DND-41 (cell line): ENCODE results near the gene UGT1A8.

ENCODE experiments used
- ATAC-seq: fragments of 200-7000 bp; cut with Tn5 transposase; 3 replicates; pipeline ENCODE4 v1.9.1; 2021; ENCODE audit warnings: low read depth; ENCODE audit not compliant: insufficient read depth
- DNase-seq: peaks from one replicate; pipeline ENCODE4 v3.0.0-alpha.2; 2020
- H2AFZ ChIP-seq: 2 replicates; pipeline ENCODE4 v1.6.0; 2012; ENCODE audit warnings: low read depth, low read length
- H3K27ac ChIP-seq: 2 replicates; pipeline ENCODE4 v1.5.1; 2012; ENCODE audit warnings: low read length, inconsistent platforms
- H3K27me3 ChIP-seq: fragments of 200-600 bp; sonication (generic); 2 replicates; pipeline ENCODE4 v1.6.0; 2012; ENCODE audit warnings: low read length, mild to moderate bottlenecking, inconsistent platforms; ENCODE audit not compliant: insufficient read depth, poor library complexity
- H3K36me3 ChIP-seq: 2 replicates; pipeline ENCODE4 v1.5.1; 2012; ENCODE audit warnings: low read length, inconsistent platforms; ENCODE audit not compliant: insufficient read depth
- H3K4me1 ChIP-seq: 2 replicates; pipeline ENCODE4 v1.5.1; 2012; ENCODE audit warnings: mild to moderate bottlenecking, low read length; ENCODE audit not compliant: insufficient read depth
- H3K4me2 ChIP-seq: 2 replicates; pipeline ENCODE4 v1.6.0; 2012; ENCODE audit warnings: mild to moderate bottlenecking, moderate library complexity, low read length, inconsistent platforms; ENCODE audit not compliant: insufficient read depth
- H3K4me3 ChIP-seq, 2 experiments: fragments of 200-600 bp in 1 of 2; shearing (Covaris generic) in 1 of 2; 2 replicates each; pipeline ENCODE4 v1.5.1; 2012 to 2016; ENCODE audit warnings: inconsistent platforms in 2 of 2, low read length in 2 of 2, mild to moderate bottlenecking in 2 of 2, low read depth in 1 of 2, moderate library complexity in 1 of 2
- H3K79me2 ChIP-seq: 2 replicates; pipeline ENCODE4 v1.6.0; 2012; ENCODE audit warnings: low read length, inconsistent platforms; ENCODE audit not compliant: insufficient read depth
- H3K9ac ChIP-seq: 2 replicates; pipeline ENCODE4 v1.6.0; 2012; ENCODE audit warnings: low read depth, mild to moderate bottlenecking, inconsistent platforms, low read length, moderate library complexity
- H3K9me3 ChIP-seq: 2 replicates; pipeline ENCODE4 v1.5.1; 2012; ENCODE audit warnings: low read length, moderate library complexity, mild to moderate bottlenecking, inconsistent platforms; ENCODE audit not compliant: insufficient read depth, severe bottlenecking
- H4K20me1 ChIP-seq: 2 replicates; pipeline ENCODE4 v1.6.0; 2012; ENCODE audit warnings: low read length; ENCODE audit not compliant: insufficient read depth
- EZH2 ChIP-seq: IDR thresholded peaks from 3 replicates; pipeline ENCODE4 v1.6.1; 2012; ENCODE audit warnings: borderline replicate concordance, low read depth, mild to moderate bottlenecking, moderate library complexity, low read length, inconsistent platforms; ENCODE audit not compliant: severe bottlenecking
- TF ChIP-seq, protein P1 (sequence below): IDR thresholded peaks from 2 replicates; pipeline ENCODE4 v1.5.1; 2012; ENCODE audit warnings: borderline replicate concordance, low read length, moderate library complexity, mild to moderate bottlenecking; ENCODE audit not compliant: poor library complexity, severe bottlenecking; ENCODE audit errors: extremely low read depth

The UGT1A8 gene

DNA sequence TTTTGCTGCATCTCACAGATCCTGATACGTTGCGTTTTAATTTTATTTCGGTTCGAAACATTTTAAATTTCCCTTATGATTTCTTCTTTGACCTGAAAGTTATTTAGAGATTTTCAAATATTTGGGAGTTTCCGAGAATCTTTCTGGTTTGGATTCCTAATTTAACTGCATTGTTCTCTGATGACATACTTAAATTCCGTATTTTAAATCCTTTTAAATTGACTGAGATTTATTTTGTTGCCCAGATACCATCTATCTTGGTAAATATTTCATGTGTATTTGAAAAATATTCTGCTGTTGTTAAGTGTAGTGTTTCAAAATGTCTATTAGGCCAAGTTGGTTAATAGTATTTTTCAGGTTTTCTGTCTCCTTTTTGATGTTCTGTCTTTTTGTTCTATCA lies 198.4 kb downstream of the UGT1A8 start:
- Histone ChIP-seq H3K4me1 (no peaks in the 10 kb centered on the region), H3K4me2 (no peak overlapping the region), H3K27ac (no peak overlapping the region), H2AFZ (no peak overlapping the region), H3K9me3 (no peaks in the 10 kb centered on the region), H3K4me3 (no peak overlapping the region), H3K79me2 (no peaks in the 10 kb centered on the region), H3K9ac (no peak overlapping the region), H3K36me3 (no peaks in the 10 kb centered on the region), H4K20me1 (no peaks in the 10 kb centered on the region), H3K27me3 (peaks cover 13% of the 10 kb centered on the region)
- ATAC-seq (no peak), DNase-seq (no peak)
- TF ChIP-seq EZH2 = no peak
- TF ChIP-seq, protein P1, sequence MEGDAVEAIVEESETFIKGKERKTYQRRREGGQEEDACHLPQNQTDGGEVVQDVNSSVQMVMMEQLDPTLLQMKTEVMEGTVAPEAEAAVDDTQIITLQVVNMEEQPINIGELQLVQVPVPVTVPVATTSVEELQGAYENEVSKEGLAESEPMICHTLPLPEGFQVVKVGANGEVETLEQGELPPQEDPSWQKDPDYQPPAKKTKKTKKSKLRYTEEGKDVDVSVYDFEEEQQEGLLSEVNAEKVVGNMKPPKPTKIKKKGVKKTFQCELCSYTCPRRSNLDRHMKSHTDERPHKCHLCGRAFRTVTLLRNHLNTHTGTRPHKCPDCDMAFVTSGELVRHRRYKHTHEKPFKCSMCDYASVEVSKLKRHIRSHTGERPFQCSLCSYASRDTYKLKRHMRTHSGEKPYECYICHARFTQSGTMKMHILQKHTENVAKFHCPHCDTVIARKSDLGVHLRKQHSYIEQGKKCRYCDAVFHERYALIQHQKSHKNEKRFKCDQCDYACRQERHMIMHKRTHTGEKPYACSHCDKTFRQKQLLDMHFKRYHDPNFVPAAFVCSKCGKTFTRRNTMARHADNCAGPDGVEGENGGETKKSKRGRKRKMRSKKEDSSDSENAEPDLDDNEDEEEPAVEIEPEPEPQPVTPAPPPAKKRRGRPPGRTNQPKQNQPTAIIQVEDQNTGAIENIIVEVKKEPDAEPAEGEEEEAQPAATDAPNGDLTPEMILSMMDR = no peak

DNA sequence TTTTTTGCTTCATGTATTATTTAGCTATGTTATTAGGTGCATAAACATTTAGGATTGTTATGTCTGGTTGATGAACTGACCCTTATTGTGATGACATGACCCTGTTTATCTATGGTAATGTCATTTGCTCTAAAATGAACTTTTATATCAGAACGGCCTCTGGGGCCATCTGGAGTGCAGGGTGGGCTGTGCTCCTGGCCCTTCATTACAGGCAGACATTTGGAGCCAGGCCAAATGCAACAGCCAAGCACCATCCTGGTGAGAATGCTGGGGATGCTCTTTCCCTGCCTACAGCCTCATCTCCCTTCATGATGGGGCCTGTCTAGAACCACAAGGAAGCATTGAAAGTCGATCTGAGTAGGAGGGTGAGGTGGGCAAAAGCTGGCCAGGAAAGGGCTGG lies 198.9 kb downstream of the UGT1A8 start:
- Histone ChIP-seq H4K20me1 (no peaks in the 10 kb centered on the region), H3K79me2 (no peaks in the 10 kb centered on the region), H3K4me1 (no peaks in the 10 kb centered on the region), H3K9ac (no peak overlapping the region), H3K27me3 (peaks cover 10% of the 10 kb centered on the region), H2AFZ (no peak overlapping the region), H3K4me3 (no peak overlapping the region), H3K4me2 (no peak overlapping the region), H3K36me3 (no peaks in the 10 kb centered on the region), H3K9me3 (no peaks in the 10 kb centered on the region), H3K27ac (no peak overlapping the region)
- ATAC-seq = no peak
- TF ChIP-seq, protein P1 = no peak
- no peak for DNase-seq

DNA sequence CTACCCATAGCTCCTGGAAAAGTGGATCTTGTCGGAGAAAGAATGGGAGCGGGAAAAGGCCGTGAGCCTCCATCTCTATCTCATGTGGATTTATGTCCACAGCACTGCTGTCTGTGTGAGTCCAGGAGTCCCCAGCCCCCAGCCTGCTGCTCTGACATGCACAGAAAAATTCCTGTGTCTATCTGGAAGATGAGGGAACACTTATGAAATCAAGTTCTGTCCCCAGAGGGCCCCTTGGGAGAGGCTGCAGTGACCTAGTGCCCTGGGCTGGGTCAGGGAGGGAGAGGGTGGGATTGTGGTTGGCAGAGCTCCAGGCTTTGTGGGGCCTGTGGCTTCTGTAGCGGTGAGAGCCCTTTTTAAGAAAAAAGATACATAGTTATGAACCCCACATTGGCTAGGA lies 199.3 kb downstream of the UGT1A8 start:
- H3K27ac ChIP-seq = no peak overlapping the region
- no peaks in the 10 kb centered on the region for H3K36me3 ChIP-seq
- H3K4me1 ChIP-seq = no peaks in the 10 kb centered on the region
- H4K20me1 ChIP-seq = no peaks in the 10 kb centered on the region
- H3K9ac ChIP-seq = no peak overlapping the region
- DNase-seq (no peak), ATAC-seq (no peak)
- TF ChIP-seq, protein P1 = no peak
- TF ChIP-seq EZH2 = no peak
- no peaks in the 10 kb centered on the region for H3K79me2 ChIP-seq
- H3K4me3 ChIP-seq = no peak overlapping the region
- peaks cover 8% of the 10 kb centered on the region for H3K27me3 ChIP-seq
- no peak overlapping the region for H2AFZ ChIP-seq
- H3K9me3 ChIP-seq = no peaks in the 10 kb centered on the region
- no peak overlapping the region for H3K4me2 ChIP-seq

DNA sequence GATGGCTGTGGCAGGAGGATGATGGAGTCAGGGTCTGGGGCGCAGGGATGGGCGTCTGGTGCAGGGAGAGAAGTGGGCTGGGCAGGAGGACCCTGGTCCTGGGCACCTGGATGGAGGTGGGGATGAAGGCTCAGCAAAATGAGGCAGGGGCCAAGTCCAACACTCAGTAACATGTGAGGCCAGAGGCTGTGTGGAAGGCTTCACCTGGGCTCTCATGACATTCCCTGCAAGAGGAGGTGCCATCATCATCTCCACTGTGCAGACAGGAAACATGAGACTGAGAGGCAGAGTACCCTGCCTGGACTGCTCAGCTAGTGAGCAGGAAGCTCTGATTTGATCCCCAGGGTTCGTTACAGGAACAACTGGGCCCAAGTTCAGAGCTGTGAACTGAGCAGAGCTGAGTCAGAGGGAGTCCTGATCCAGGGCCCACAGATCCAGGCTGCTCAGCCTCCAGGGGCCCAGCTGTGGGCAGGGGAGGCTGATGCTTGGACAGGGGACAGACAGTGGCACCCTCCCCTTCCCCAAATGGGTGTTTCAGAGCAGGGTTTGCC lies 200.0 kb downstream of the UGT1A8 start:
- no peak overlapping the region for H3K4me2 ChIP-seq
- no peak overlapping the region for H3K4me3 ChIP-seq
- DNase-seq = no peak
- H3K27ac ChIP-seq = no peak overlapping the region
- no peaks in the 10 kb centered on the region for H3K9me3 ChIP-seq
- H3K4me1 ChIP-seq = no peaks in the 10 kb centered on the region
- H2AFZ ChIP-seq = no peak overlapping the region
- H3K36me3 ChIP-seq = no peaks in the 10 kb centered on the region
- TF ChIP-seq, protein P1 = no peak
- no peak for TF ChIP-seq EZH2
- ATAC-seq = no peak
- H4K20me1 ChIP-seq = no peaks in the 10 kb centered on the region
- peaks cover 5% of the 10 kb centered on the region for H3K27me3 ChIP-seq
- H3K9ac ChIP-seq = no peak overlapping the region
- H3K79me2 ChIP-seq = no peaks in the 10 kb centered on the region
